Measurements from ENCODE around the gene KCNA5. TPM values are rescaled to one million over a fixed set of nuclear protein-coding genes. Genes with fewer than 3 reads are reported as not detected.

Gene KCNA5
- total RNA-seq, 1 experiment from 2014 or later: not detected

- ATAC-seq (no peak), DNase-seq (no peak)
- Histone ChIP-seq H3K27ac (ENCODE audit: low read length) (no peak overlapping the region), H3K9me3 (ENCODE audit: low read length) (no peaks in the 10 kb centered on the region), H3K9ac (ENCODE audit: low read length) (no peak overlapping the region), H2AFZ (ENCODE audit: low read length) (no peak overlapping the region), H3K9me2 (replicated peaks; ENCODE audit: low read length) (no peaks in the 10 kb centered on the region), H3F3A (ENCODE audit: low read length, unreplicated experiment) (no peaks in the 10 kb centered on the region), H3K79me2 (ENCODE audit: low read length) (no peaks in the 10 kb centered on the region), H4K20me1 (ENCODE audit: low read length) (no peaks in the 10 kb centered on the region), H3K36me3 (ENCODE audit: low read depth, low read length) (no peaks in the 10 kb centered on the region), H3K4me1 (ENCODE audit: insufficient read depth, low read length) (no peaks in the 10 kb centered on the region), H3K27me3 (ENCODE audit: low read length) (no peaks in the 10 kb centered on the region; the same call in 1 of the 2 replicates), H3K4me3 (ENCODE audit: low read length) (no peak overlapping the region), H3K4me2 (ENCODE audit: low read length) (no peak overlapping the region)
- ChIA-PET POLR2A (ENCODE audit: unreplicated experiment) (no interaction called here), CTCF (no interaction called here)
- no TSS peak for BruUV-seq (replicated peaks)
- TF ChIP-seq CTCF (conservative IDR thresholded peaks at IDR 0.05; ENCODE audit: low read depth, low read length): no peak
- no peak for TF ChIP-seq EZH2phosphoT487 (IDR thresholded peaks at IDR 0.05; ENCODE audit: borderline replicate concordance, low read length)
- no peak for TF ChIP-seq EZH2 (IDR thresholded peaks at IDR 0.05; ENCODE audit: low read length, unreplicated experiment)
- intact Hi-C loops (cut with micrococcal nuclease): no loop called here
Measured at GRCh38 chr12:5018677-5019076, 25.0 kb upstream of the KCNA5 start.

- no peak for DNase-seq
- Histone ChIP-seq H3K79me2 (ENCODE audit: low read length) (no peaks in the 10 kb centered on the region), H3K4me2 (ENCODE audit: low read length) (no peak overlapping the region), H3K9ac (ENCODE audit: low read length) (no peak overlapping the region), H3F3A (ENCODE audit: low read length, unreplicated experiment) (no peaks in the 10 kb centered on the region), H3K27me3 (ENCODE audit: low read length) (no peaks in the 10 kb centered on the region), H3K4me1 (ENCODE audit: insufficient read depth, low read length) (no peaks in the 10 kb centered on the region), H3K36me3 (ENCODE audit: low read depth, low read length) (no peaks in the 10 kb centered on the region), H3K4me3 (ENCODE audit: low read length) (no peak overlapping the region), H3K27ac (ENCODE audit: low read length) (no peak overlapping the region), H3K9me3 (ENCODE audit: low read length) (no peaks in the 10 kb centered on the region), H4K20me1 (ENCODE audit: low read length) (no peaks in the 10 kb centered on the region), H3K9me2 (replicated peaks; ENCODE audit: low read length) (no peaks in the 10 kb centered on the region), H2AFZ (ENCODE audit: low read length) (no peak overlapping the region)
- intact Hi-C loops (cut with micrococcal nuclease): no loop called here
- ChIA-PET POLR2A (ENCODE audit: unreplicated experiment) (no interaction called here), CTCF (interaction anchor here (0.7 kb wide), 1 partner anchor 22 kb away, joined by 4 read pairs; no protein-coding TSS in a partner anchor)
- no peak for TF ChIP-seq EZH2phosphoT487 (IDR thresholded peaks at IDR 0.05; ENCODE audit: borderline replicate concordance, low read length)
- no peak for TF ChIP-seq EZH2 (IDR thresholded peaks at IDR 0.05; ENCODE audit: low read length, unreplicated experiment)
- no peak for TF ChIP-seq CTCF (conservative IDR thresholded peaks at IDR 0.05; ENCODE audit: low read depth, low read length)
- ATAC-seq: no peak
- no TSS peak for BruUV-seq (replicated peaks)
Measured at GRCh38 chr12:5022025-5022424, 21.7 kb upstream of the KCNA5 start.

- ChIA-PET CTCF (no interaction called here), POLR2A (ENCODE audit: unreplicated experiment) (no interaction called here)
- Histone ChIP-seq H3K9me2 (replicated peaks; ENCODE audit: low read length) (no peaks in the 10 kb centered on the region), H3K36me3 (ENCODE audit: low read depth, low read length) (no peaks in the 10 kb centered on the region), H3K4me2 (ENCODE audit: low read length) (no peak overlapping the region), H3K4me3 (ENCODE audit: low read length) (no peak overlapping the region), H3K9me3 (ENCODE audit: low read length) (no peaks in the 10 kb centered on the region), H4K20me1 (ENCODE audit: low read length) (no peaks in the 10 kb centered on the region), H3K27me3 (ENCODE audit: low read length) (no peaks in the 10 kb centered on the region), H3F3A (ENCODE audit: low read length, unreplicated experiment) (no peaks in the 10 kb centered on the region), H3K9ac (ENCODE audit: low read length) (no peak overlapping the region), H3K4me1 (ENCODE audit: insufficient read depth, low read length) (no peaks in the 10 kb centered on the region), H2AFZ (ENCODE audit: low read length) (no peak overlapping the region), H3K79me2 (ENCODE audit: low read length) (no peaks in the 10 kb centered on the region), H3K27ac (ENCODE audit: low read length) (no peak overlapping the region)
- ATAC-seq (peak; percentile 53; the same call in 1 of the 2 replicates), DNase-seq (peak; percentile 50)
- BruUV-seq (replicated peaks): no TSS peak
- intact Hi-C loops (cut with micrococcal nuclease): no loop called here
- TF ChIP-seq CTCF (conservative IDR thresholded peaks at IDR 0.05; ENCODE audit: low read depth, low read length) (peak; percentile 70), EZH2 (IDR thresholded peaks at IDR 0.05; ENCODE audit: low read length, unreplicated experiment) (no peak)
Measured at GRCh38 chr12:5022465-5023061, 21.1 kb upstream of the KCNA5 start.
